ENCODE measurements around the gene PAF1. TPM values are rescaled to one million over a fixed set of nuclear protein-coding genes. Genes with fewer than 3 reads are reported as not detected.
"Not testable (repeated sequence)": the region's sequence is repeated elsewhere in the genome, so short reads cannot be mapped to it uniquely, and the experiment has no call there.

Gene PAF1
- total and polyA plus RNA-seq, 12 donors = 46.8 to 86.9 (median 52.9) TPM

GRCh38 chr19:39379865-39380396 lies 11.0 kb downstream of the PAF1 start:
- intact Hi-C loops (cut with DNase I) = loop anchor here in 1 of 2 donors (5.0 kb wide), 1 partner anchor 33 kb away; no protein-coding TSS in a partner anchor
- Histone ChIP-seq H3K4me1 (replicated peaks in 1 of 2) (no peaks in the 10 kb centered on the region), H3K36me3 (replicated peaks in 1 of 2) (peaks cover 0 to 91% of the 10 kb centered on the region in 2 donors), H3K27me3 (no peaks in the 10 kb centered on the region), H3K9me3 (replicated peaks in 1 of 3) (no peaks in the 10 kb centered on the region), H3K4me3 (no peak overlapping the region), H3K27ac (no peak overlapping the region)
- TF ChIP-seq, protein P1, sequence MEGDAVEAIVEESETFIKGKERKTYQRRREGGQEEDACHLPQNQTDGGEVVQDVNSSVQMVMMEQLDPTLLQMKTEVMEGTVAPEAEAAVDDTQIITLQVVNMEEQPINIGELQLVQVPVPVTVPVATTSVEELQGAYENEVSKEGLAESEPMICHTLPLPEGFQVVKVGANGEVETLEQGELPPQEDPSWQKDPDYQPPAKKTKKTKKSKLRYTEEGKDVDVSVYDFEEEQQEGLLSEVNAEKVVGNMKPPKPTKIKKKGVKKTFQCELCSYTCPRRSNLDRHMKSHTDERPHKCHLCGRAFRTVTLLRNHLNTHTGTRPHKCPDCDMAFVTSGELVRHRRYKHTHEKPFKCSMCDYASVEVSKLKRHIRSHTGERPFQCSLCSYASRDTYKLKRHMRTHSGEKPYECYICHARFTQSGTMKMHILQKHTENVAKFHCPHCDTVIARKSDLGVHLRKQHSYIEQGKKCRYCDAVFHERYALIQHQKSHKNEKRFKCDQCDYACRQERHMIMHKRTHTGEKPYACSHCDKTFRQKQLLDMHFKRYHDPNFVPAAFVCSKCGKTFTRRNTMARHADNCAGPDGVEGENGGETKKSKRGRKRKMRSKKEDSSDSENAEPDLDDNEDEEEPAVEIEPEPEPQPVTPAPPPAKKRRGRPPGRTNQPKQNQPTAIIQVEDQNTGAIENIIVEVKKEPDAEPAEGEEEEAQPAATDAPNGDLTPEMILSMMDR (IDR thresholded peaks at IDR 0.05) = no peak
- no peak for TF ChIP-seq POLR2A (IDR thresholded peaks at IDR 0.05)
- DNase-seq = no peak
- WGBS, 4 donors = 90 to 94% (median 91%) methylated on average over 14 of the region's 14 CpGs

DNA sequence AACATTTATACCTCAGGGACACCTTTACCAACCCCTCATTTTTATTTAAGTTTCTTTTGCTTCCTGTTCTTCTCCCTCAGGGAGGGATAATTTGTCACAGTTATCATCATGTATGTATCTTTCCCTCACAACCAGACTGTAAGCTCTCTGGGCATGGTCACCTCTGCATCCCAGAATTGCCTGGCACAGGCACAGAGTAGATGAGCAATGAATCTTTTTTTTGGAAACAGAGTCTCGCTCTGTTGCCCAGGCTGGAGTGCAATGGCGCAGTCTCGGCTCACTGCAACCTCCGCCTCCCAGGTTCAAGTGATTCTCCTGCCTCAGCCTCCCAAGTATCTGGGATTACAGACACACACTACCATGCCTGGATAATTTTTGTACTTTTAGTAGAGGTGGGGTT lies 11.5 kb downstream of the PAF1 start:
- H3K9me3 ChIP-seq (replicated peaks in 1 of 3); DNase-seq; intact Hi-C loops (cut with DNase I); H3K27me3 ChIP-seq; H3K4me3 ChIP-seq; H3K27ac ChIP-seq; H3K4me1 ChIP-seq (replicated peaks in 1 of 2): not testable (repeated sequence)
- H3K36me3 ChIP-seq (replicated peaks in 1 of 2) = peaks cover 0 to 94% of the 10 kb centered on the region in 2 donors
- 92 to 98% (median 96%) methylated on average over 4 of the region's 4 CpGs for WGBS, 4 donors

DNA sequence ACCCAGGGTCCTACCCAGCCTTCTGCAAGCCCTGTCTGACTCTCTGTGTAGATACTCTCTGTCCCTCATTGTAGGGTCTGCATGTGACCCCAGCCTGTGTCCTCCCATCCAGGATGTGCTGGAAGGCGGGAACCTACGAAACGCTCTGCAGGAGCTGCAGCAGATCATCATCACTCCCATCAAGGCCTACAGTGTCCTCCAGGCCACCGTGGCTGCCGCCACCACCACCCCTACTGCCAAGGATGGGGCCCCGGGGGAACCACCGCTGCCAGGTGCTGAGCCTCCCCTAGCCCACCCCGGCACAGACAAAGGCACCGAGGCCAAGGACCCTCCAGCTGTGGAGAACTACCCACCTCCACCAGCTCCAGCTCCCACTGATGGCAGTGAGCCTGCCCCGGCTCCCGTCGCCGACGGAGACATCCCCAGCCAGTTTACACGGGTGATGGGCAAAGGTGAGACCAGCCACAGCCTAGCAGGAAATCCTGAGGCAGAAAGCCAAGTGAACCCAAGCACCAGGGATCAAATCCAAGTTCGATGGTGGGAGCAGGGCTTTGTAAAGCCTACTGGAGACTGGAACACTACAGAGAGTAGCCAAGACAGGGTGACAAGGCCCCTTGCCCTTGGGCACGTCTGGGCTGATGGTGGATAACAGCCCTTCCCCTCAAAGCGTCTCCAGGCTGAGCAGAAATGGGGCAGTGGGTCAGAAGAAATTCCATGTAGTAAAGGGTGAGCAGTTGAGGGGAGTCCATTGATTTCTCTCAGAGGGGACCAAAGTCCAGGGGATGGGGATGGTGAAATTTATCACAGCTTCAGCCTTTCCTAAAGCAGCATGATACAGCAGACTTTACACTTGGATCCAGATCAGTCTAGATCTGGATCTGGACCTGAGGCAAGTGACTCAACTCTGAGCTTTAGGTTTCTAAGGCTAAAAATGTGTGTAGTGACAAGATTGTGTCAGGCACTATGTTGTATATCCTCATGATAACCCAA lies 13.2 kb downstream of the PAF1 start:
- WGBS, 4 donors = 79 to 84% (median 82%) methylated on average over 15 to 18 of the region's 18 CpGs
- intact Hi-C loops (cut with DNase I) = no loop called here
- H3K4me1 ChIP-seq (replicated peaks in 1 of 2) = peaks cover 6 to 10% of the 10 kb centered on the region in 2 donors
- H3K36me3 ChIP-seq (replicated peaks in 1 of 2) = peaks cover 0 to 82% of the 10 kb centered on the region in 2 donors
- no peaks in the 10 kb centered on the region for H3K27me3 ChIP-seq
- no peak for TF ChIP-seq POLR2A (IDR thresholded peaks at IDR 0.05)
- TF ChIP-seq, protein P1 (IDR thresholded peaks at IDR 0.05) = no peak
- H3K4me3 ChIP-seq = no peak overlapping the region
- no peak overlapping the region for H3K27ac ChIP-seq
- DNase-seq = no peak
- H3K9me3 ChIP-seq (replicated peaks in 1 of 3) = no peaks in the 10 kb centered on the region

DNA sequence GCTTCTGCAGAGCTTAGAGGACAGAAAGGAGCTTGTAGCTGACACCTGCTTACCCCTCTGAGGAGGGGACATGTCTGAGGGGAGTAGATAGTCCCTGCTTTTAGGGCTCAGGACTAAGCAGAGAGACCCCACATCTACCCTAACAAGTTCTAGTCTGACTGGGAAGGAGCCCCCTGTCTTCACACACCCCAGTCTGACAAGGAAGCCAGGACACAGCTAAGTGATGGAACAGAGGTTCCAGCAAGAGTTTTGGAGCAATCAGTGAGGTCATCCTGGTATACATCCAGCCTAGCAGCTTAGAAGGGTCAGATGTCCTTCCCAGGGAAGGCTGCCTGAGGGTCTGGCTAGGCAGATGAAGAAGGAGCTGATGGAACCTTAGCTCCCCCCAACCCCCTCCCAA lies 15.0 kb downstream of the PAF1 start:
- intact Hi-C loops (cut with DNase I) = no loop called here
- no peaks in the 10 kb centered on the region for H3K9me3 ChIP-seq (replicated peaks in 1 of 3)
- H3K36me3 ChIP-seq (replicated peaks in 1 of 2) = peaks cover 0 to 67% of the 10 kb centered on the region in 2 donors
- TF ChIP-seq, protein P1 (IDR thresholded peaks at IDR 0.05) = no peak
- no peak for TF ChIP-seq POLR2A (IDR thresholded peaks at IDR 0.05)
- H3K4me1 ChIP-seq (replicated peaks in 1 of 2) = peaks cover 13 to 20% of the 10 kb centered on the region in 2 donors
- H3K4me3 ChIP-seq = no peak overlapping the region
- no peak for DNase-seq
- no peaks in the 10 kb centered on the region for H3K27me3 ChIP-seq
- no peak overlapping the region for H3K27ac ChIP-seq

Measured in adrenal gland (tissue), 12 donors.